Loucy (cell line): ENCODE measurements around the gene ZNRF3.

Source experiments
- CTCF ChIP-seq: fragments of 200-600 bp; sonication (generic); conservative IDR thresholded peaks from 2 replicates; pipeline ENCODE4 v1.5.1; 2014; ENCODE audit warnings: mild to moderate bottlenecking, antibody characterized with exemption, low read length
- EZH2phosphoT487 ChIP-seq: fragments of 200-600 bp; IDR thresholded peaks from 2 replicates; pipeline ENCODE4 v1.6.1; 2018; ENCODE audit warnings: antibody characterized with exemption, mild to moderate bottlenecking, moderate library complexity, borderline replicate concordance

GRCh38 chr22:29014293-29014692 lies 130.9 kb downstream of the ZNRF3 start:
- TF ChIP-seq EZH2phosphoT487 (no peak), CTCF (no peak)
